ENCODE results near the gene OR5T2.
"Not testable (repeated sequence)": the region's sequence is repeated elsewhere in the genome, so short reads cannot be mapped to it uniquely, and the experiment has no call there.

OR5T2 gene

GRCh38 chr11:56234155-56234554, at the start of gene OR5T2:
OR5T2 (minus strand) TSS chr11:56234255; CDS start chr11:56233062, 1,193 bp downstream.
- DNase-seq: no peak

GRCh38 chr11:56273854-56274253, 39.8 kb upstream of the OR5T2 start, which contains the start of gene OR5T1:
OR5T1 (plus strand) TSS chr11:56274154; CDS start chr11:56275639, 1,485 bp downstream.
- no peak for DNase-seq

DNA sequence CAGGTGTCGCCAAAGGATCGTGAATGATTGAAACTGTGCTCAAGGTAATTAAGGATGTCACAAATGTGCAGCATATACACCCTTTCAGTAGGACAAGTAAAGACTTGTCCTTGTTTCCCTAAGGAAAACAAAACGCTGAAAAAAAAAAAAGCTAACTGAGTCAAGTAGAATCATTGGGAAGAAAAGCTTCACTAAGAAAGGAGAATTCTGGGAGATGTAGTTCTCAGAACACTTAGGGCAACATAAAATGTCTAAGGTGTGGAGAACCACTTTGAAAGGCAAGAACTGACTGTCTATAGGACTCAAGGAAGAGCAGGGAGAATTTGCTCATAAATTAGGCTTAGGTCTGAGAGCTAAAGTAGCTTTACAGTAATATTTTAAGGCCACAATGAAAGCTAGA, 37.0 kb upstream of the OR5T2 start:
- no peak for DNase-seq

GRCh38 chr11:56251954-56252353, 17.9 kb upstream of the OR5T2 start, which contains the start of gene OR5T3:
OR5T3 (plus strand) TSS chr11:56252254; CDS start chr11:56252254, 0 bp downstream.
- DNase-seq: no peak

DNA sequence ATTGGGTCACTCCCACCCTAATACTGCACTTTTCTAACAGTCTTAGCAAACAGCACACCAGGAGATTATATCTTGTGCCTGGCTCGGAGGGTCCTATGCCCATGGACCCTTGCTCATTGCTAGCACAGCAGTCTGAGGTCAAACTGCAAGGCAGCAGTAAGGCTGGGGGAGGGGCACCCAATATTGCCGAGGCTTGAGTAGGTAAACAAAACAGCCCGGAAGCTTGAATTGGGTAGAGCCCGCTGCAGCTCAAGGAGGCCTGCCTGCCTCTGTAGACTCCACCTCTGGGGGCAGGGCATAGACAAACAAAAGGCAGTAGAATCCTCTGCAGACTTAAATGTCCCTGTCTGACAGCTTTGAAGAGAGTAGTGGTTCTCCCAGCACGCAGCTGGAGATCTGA, 14.3 kb downstream of the OR5T2 start:
- not testable (repeated sequence) for DNase-seq

- no peak for DNase-seq
Observed at GRCh38 chr11:56214537-56214936, 19.5 kb downstream of the OR5T2 start.

GRCh38 chr11:56207790-56208189, 26.3 kb downstream of the OR5T2 start:
- no peak for DNase-seq

DNA sequence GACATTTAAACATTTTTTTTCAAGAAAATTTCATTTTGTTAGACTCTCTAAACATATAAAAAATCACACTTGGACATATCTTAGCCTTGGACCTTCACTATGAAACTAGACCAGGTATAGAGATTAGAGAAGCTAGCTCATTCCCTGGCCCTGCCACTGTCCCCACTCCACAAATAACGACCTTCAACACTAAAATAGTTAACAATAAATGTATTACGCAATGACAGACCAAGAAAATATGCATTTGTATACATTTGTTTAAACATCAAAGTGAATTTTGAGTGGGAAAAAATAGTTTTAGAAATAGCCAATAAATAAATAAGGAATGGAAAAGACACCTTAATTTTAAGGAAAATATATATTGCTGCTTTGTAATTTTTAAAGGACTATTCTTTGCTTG, 36.7 kb downstream of the OR5T2 start:
- DNase-seq: no peak

- DNase-seq: no peak
Observed at GRCh38 chr11:56196705-56197104, 37.4 kb downstream of the OR5T2 start.

DNA sequence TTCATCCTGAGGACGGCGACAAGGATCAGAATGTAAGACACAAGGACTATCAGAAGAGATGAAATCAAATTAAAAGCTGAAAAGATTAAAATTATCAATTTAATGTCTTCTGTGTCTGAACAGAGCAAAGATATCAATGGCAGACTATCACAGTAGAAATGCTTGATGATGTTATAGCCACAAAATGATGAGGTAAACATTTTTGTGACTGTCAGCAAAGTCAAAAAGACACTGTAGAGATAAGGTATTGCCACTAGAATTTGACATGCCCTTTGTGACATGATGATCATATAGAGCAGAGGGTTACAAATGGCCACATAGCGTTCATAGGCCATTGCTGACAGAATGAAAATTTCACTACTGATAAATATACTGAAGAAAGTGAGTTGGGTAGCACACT, 45.5 kb downstream of the OR5T2 start:
- DNase-seq: no peak

DNA sequence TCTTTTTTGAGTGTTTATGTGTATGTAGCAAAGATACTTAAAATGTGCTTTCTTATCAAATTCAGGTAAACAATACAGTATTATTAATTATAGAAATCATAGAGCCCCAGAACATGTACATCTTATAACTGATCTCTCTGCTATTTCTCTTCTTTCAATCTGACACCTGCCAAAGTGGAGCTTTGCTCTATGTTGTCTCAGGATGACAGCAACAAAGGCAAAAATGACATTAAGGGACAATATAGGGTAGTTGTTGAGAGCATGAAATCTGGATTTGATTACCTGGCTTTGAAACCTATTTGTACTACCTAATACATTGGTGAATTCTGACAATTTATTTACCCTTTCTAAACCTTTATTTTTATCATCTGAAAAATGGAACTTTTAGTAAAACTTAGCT, 50.6 kb downstream of the OR5T2 start:
- no peak for DNase-seq
